Parathyroid adenoma (tissue), 2 donors: ENCODE data around the gene ARHGEF12.

Source experiments
- H2AFZ ChIP-seq: fragments of 300-600 bp; sonication (generic); one replicate; pipeline ENCODE4 v1.7.0; 2017; ENCODE audit warnings: antibody characterized with exemption, mild to moderate bottlenecking
- H3K27ac ChIP-seq: fragments of 300-600 bp; sonication (generic); one replicate; pipeline ENCODE4 v1.7.0; 2017
- H3K27me3 ChIP-seq: fragments of 300-600 bp; sonication (generic); one replicate; pipeline ENCODE4 v1.7.0; 2017; ENCODE audit warnings: low read length; ENCODE audit not compliant: control insufficient read depth, insufficient read depth
- H3K36me3 ChIP-seq: fragments of 300-600 bp; sonication (generic); one replicate; pipeline ENCODE4 v1.7.0; 2017; ENCODE audit warnings: low read length; ENCODE audit not compliant: control insufficient read depth, insufficient read depth
- H3K4me1 ChIP-seq: fragments of 300-600 bp; sonication (generic); one replicate; pipeline ENCODE4 v1.7.0; 2017; ENCODE audit warnings: control low read depth
- H3K4me2 ChIP-seq: fragments of 300-600 bp; sonication (generic); one replicate; pipeline ENCODE4 v1.7.0; 2017; ENCODE audit warnings: low read length
- H3K4me3 ChIP-seq: fragments of 300-600 bp; sonication (generic); one replicate; pipeline ENCODE4 v1.7.0; 2017; ENCODE audit warnings: low read depth, low read length
- H3K79me2 ChIP-seq: fragments of 300-600 bp; sonication (generic); one replicate; pipeline ENCODE4 v1.7.0; 2017; ENCODE audit warnings: control low read depth
- H3K9ac ChIP-seq: fragments of 300-600 bp; sonication (generic); one replicate; pipeline ENCODE4 v1.7.0; 2017; ENCODE audit warnings: mild to moderate bottlenecking
- H3K9me3 ChIP-seq: fragments of 300-600 bp; sonication (generic); one replicate; pipeline ENCODE4 v1.7.0; 2017; ENCODE audit warnings: low read length; ENCODE audit not compliant: control insufficient read depth
- CTCF ChIP-seq: fragments of 300-600 bp; sonication (generic); IDR thresholded peaks from one replicate; pipeline ENCODE4 v1.7.0; 2017; ENCODE audit warnings: antibody characterized with exemption, mild to moderate bottlenecking
- donor health status: primary hyperparathyroidism.

ARHGEF12 gene

GRCh38 chr11:120335908-120336640, at the start of gene ARHGEF12:
TSS of gene ARHGEF12 (plus strand) at chr11:120336413. CDS start at chr11:120337244, 831 bp downstream.
- peak within 1 kb of the TSS; percentile 13 for H3K9ac ChIP-seq
- H3K36me3 ChIP-seq, result no peaks in the 10 kb centered on the region
- H2AFZ ChIP-seq, result peak within 1 kb of the TSS; percentile 86

GRCh38 chr11:120288021-120288420, 48.2 kb upstream of the ARHGEF12 start:
- Histone ChIP-seq H3K9me3 (no peaks in the 10 kb centered on the region), H2AFZ (no peak overlapping the region), H3K9ac (no peak overlapping the region), H3K79me2 (no peaks in the 10 kb centered on the region), H3K4me1 (peaks cover 29% of the 10 kb centered on the region), H3K27ac (peak overlapping the region; percentile 42), H3K4me2 (no peak overlapping the region), H3K36me3 (no peaks in the 10 kb centered on the region), H3K27me3 (no peaks in the 10 kb centered on the region), H3K4me3 (no peak overlapping the region)
- TF ChIP-seq CTCF, result no peak

More at GRCh38 chr11:120335908-120336640, at the start of gene ARHGEF12:
- H3K9me3 ChIP-seq, result no peaks in the 10 kb centered on the region
- H3K79me2 ChIP-seq, result peaks cover 12% of the 10 kb centered on the region
- H3K4me2 ChIP-seq, result peak within 1 kb of the TSS; percentile 84
- peaks cover 3% of the 10 kb centered on the region for H3K4me1 ChIP-seq
- no peaks in the 10 kb centered on the region for H3K27me3 ChIP-seq
- peak within 1 kb of the TSS; percentile 86 for H3K27ac ChIP-seq
- peak within 1 kb of the TSS; percentile 72 for H3K4me3 ChIP-seq
- TF ChIP-seq CTCF, result no peak

GRCh38 chr11:120289426-120289825, 46.8 kb upstream of the ARHGEF12 start:
- H3K9ac ChIP-seq, result no peak overlapping the region
- H3K4me1 ChIP-seq, result peaks cover 40% of the 10 kb centered on the region
- no peak overlapping the region for H3K4me2 ChIP-seq
- no peak overlapping the region for H2AFZ ChIP-seq
- H3K79me2 ChIP-seq, result no peaks in the 10 kb centered on the region
- TF ChIP-seq CTCF, result no peak
- H3K27me3 ChIP-seq, result no peaks in the 10 kb centered on the region
- H3K27ac ChIP-seq, result no peak overlapping the region
- H3K36me3 ChIP-seq, result no peaks in the 10 kb centered on the region
- H3K4me3 ChIP-seq, result no peak overlapping the region
- H3K9me3 ChIP-seq, result no peaks in the 10 kb centered on the region

- Histone ChIP-seq H3K79me2 (no peaks in the 10 kb centered on the region), H3K27me3 (no peaks in the 10 kb centered on the region), H3K4me3 (no peak overlapping the region), H3K9me3 (no peaks in the 10 kb centered on the region), H3K9ac (no peak overlapping the region), H3K36me3 (no peaks in the 10 kb centered on the region), H3K27ac (peak overlapping the region; percentile 92), H3K4me1 (peaks cover 48% of the 10 kb centered on the region), H2AFZ (no peak overlapping the region), H3K4me2 (no peak overlapping the region)
- TF ChIP-seq CTCF, result no peak
Measured at GRCh38 chr11:120290956-120291355, 45.3 kb upstream of the ARHGEF12 start.
